Activated CD4-positive, CD25-positive, alpha-beta regulatory T cell (primary cell): ENCODE measurements around the gene RAPGEF5.

Experiments
- DNase-seq, 4 experiments: peaks; one replicate each; lab custom pipeline; 2025; lab: John Stamatoyannopoulos, UW

The RAPGEF5 gene

DNA sequence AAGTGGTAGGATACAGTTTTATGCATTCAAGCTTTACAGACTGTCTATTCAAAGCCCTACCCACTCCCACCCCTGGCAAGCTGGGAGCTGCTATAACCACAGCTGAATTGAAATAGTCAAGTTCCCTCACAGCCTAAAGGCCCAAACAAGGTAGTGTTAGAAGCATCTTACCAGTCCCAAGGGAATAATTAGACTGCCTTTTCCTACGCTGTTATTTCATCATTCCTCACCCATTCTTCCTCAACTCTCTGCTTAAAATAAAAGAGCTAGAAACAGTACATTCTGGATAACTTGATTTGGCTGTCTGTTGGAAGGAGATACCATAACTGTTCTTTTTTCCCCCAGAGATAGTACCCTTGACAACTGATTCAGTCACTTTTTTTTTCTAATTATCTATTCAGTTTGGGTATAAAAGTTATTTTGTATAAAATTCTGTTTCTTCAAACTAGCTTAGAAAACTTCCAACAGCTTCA, 54.0 kb downstream of the RAPGEF5 start:
- no peak for DNase-seq

DNA sequence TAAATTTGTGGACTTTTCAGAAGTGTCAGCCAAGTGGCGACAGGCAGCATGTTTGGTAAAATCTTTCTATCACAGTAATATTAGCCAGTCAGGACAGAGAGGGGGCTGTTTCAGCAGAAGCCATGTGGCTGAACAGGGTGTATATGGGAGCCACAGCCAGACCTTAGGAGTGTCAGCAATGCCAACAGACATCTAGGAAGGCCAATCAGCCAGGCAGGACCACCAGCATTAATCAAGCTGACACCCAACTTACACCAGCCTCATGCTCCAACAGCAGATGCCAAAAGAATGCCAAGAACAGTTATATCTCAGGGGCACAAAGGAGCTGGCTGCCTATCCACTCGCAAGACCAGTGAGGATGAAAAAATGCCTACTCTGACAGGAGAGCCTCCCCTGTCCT, 54.8 kb downstream of the RAPGEF5 start:
- DNase-seq = no peak

DNA sequence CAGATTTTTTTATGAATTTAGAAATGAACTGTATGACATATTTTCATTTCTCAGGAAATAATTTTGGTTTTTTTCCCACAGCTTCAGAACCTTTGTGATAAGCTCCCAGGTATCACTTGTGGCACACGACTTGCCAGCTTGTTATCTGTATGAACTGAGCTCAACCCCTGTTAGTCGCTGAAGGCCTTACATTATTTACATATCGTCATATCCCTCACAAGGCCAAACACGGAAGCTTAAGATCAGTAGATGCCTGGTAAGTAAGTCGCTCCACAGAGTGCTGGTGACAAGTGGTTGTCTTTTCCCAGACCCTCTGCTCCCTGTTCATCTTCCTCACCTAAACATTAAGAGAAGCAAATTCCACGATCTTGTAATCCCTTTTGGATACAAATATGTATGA, 55.2 kb downstream of the RAPGEF5 start:
- no peak for DNase-seq

DNA sequence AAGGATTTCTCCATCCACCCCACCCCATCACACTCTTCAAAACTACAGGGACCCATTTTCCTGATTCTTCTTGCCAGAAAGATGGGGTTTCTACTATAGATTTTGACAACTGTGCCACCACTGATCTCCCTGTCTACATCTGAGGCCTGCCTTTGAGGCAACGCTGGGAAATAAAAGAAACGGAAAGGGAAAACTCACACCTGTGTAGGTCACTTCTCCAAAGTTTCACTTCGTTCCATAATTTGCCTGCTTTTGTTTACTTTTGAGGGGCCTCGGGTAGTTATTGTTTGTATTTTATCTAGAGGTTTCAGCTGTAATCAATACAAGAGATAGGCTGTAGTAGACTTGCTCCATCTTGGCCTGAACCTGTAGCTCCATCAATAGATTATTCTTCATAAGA, 56.1 kb downstream of the RAPGEF5 start:
- no peak for DNase-seq

DNA sequence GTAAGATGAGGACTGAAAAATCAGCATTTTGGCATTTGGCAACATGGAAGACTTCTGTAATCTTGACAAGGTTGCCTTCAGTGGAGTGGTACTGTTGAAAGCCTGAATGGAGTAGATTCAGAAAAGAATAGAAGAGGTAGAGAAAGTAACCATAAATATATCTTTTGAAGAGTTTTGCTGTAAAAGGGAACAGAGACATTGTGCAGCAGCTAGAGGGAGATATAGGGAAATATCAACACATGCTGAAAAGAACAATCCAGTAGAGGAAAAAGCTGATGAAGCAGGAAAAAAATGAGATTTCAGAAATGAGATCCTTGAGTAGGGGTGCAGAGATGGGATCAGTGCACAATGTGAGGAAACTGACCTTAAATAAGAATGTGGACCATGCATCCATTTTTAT, 60.0 kb downstream of the RAPGEF5 start:
- DNase-seq = no peak

DNA sequence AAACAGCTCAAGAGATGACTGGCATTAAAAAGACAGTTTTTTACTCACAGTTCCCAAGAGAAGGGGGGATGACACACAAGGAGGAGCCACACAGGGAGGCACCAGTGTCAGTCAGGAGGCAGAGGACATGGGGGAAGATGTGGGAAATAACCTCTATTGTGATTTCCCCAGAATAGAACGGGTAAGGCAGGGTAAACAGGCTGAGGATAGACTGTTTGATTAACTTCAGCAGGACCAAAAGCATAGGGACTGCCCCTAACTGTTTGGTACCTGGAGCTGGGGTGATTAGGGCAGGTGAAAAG, 60.7 kb downstream of the RAPGEF5 start:
- DNase-seq = no peak

DNA sequence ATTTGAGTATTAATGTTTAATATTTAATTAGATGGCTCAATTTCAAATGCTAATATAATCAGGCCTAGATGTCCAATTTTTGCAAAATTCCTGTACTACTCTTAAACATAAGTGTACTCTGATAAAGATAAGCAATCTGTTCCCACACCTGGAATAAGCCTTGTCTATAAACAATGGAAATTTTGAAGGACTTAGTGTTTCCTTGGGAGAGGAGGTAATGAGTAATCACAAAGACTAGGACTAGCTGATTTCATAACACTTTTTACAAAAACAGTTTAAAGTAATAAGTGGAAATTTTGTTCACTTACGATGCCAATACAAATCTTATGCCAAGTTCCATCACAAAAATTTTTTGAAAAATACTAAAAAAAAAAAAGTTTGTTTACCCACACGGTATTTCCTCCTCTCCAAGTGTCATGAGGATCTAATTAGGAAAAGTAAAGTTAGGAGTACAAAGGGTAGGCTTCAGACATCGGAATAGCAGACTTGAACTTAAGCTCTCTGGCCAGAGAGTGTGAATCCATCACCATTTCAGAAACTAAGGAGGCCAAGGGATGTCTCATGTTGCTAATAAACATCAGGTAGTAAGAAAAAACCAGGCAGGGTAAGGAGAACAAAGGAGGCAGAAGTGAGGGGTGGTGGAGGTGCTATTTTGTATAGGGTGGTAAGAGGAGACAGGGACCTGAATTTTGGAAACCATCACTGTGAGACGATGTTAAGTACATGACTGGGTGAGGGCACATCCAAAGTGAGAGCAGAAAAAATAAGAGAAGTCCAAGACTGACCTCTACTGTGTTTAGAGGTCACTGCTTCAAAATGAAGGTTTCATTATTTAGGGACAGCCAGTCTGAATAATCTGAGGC, 61.3 kb downstream of the RAPGEF5 start:
- DNase-seq = no peak

DNA sequence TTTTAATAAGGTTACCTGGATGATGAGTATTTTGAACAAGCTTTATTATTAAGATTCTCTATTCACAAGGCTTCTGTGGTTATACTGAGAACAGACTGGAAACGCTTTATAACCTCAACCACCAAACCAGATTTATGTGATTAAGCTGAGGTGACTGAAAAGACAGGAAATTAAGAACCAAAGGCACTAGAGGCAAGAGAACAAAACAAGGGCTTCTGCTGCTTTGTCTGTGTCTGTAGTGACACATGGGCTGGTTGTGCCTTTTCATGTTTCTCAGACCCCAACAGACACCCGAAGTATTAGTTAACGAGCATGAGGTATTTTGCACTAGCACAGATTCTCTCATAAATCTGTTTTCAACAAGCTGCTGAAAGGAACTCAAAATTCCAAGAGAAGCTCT, 64.4 kb downstream of the RAPGEF5 start:
- no peak for DNase-seq

DNA sequence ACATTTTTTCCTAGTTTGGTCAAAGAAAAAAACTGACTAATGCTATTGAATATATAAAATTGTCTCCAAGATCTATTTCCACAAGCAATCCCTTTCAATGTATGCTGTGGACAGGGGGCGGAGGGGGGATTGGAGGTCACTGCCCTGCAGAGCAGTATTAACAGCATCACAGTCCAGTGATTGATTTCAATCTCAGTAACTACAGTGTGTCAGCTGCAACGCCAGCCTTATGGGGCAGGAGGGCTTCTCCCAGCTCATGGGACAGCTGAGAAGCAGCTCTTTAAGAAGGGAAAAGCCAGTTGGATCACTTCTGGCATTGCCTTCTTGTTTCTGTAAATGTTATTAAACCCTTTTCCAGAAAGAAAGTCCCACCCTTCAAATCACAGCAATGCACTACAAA, 65.0 kb downstream of the RAPGEF5 start:
- DNase-seq = no peak

DNA sequence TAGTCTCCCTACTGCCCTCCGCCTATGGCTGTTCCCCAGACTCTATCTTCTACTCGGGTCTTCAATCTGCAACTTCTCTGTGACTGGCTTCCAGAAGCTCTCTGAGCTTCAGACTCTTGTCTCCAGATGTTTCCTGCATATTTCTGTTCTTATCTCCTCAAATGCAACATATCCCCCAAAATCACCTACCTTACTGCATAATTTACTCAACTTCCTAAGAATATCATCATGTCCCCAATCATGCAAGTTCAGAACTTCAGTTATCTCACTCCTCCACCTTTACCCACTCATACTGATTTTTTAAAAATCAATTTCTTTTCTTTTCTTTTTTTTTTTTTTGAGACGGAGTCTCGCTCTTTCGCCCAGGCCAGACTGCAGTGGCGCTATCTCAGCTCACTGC, 68.8 kb downstream of the RAPGEF5 start:
- no peak for DNase-seq

DNA sequence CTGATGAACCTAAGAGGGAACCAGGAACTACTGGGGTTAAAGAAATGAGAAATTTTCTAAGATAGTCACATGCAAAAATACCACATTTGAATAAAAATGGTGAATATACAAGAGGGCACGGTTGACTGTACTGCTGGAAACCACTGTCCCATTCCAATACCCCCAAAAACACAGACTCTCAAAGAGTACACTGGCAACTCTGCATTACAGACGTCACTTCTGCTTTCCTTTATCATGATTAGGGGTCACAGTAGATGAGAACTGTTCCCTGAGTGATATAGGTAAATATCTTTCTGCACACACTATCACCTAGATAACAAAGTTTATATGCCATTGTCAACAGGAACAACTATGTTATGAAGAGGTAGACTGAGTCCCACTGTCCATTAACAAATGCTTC, 69.5 kb downstream of the RAPGEF5 start:
- DNase-seq = no peak

DNA sequence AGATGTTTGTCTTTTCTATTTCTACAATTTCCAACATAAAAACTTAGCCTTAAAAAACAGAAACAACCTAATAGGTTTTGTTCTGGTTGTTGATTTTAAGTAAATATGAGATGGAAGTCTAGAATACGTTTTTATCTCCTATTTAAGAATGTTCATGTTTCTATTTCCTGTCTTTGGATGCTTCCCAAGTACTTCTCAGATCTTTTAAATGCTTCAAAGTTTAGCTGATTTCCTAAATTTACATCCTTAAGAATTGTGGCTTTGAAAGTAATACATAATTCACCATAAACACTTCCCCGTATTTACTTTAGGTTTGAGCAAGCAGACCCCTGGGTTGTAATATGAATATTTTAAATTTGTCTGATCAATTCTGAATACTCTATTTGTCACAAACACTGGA, 70.5 kb downstream of the RAPGEF5 start:
- no peak for DNase-seq

DNA sequence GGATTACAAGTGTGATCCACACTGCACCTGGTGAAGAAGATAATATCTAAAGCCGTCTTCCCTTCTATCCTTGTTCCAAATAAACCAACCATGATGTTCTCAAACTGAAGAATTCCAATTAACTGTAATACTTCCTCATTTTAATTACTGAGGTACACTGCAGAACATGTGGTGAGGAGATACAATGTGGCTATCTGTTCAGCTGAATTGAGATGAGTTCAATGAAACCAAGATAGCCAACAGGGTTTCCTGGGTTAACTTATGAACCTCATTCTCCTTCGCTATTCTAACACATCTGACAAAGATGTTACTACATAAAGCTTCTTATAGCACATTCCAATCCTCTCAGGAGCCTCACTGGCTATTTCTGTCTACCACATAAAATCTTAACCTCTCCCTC, 75.5 kb downstream of the RAPGEF5 start:
- DNase-seq = no peak

DNA sequence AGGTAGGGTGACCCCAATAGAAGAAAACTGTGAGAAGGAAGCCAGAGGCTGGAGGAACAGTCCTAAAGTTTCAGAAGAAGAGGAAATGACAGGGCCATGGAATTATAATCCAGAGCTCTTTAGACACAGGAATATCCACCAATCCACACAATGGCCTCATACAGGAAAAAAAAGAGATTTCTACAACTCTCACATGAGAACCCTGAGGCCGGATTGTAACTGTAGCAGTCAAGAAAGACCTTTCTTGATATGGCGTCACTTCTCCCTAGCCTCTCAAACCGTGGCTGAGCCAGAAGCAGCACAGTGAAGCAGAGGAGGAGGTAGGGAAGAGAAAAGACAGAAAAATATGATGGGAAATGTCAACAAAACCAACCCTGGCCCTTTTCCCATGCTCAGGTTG, 76.9 kb downstream of the RAPGEF5 start:
- DNase-seq = no peak

DNA sequence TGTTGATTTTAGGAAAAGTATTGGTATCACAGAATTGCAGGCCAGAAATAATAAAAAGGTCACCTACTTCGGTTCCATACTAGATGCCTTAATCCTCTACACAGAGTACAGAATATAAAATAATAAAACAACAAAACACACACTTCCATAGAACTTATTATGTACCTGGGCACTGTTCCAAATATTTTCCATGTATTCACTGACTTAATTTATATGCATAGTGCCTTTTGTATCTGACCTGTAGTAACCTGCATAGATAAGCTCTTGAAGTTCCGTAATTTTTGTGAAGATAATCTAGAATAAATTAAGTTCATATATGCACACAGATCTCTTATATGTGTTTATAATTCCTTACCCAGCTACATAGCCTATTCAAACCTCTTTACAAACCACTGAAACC, 78.3 kb downstream of the RAPGEF5 start:
- DNase-seq = no peak

DNA sequence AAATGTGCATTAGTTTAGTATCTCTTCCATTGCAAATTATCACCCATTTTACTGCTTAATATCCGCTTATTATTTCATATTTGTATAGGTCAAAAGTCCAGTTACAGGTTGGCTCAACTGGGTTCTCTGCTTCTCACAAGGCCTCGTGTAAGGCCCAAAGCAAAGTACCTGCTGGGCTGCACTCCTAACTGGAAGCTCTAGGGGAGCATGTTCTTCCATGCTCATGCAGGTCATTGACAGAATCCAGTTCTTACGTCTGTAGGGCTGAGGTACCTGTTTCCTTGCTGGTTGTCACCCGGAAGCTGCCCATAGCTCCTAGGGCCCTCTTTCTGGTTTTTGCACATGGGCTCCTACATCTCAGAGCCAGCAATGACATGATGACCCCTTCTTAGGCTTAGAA, 79.6 kb downstream of the RAPGEF5 start:
- no peak for DNase-seq

DNA sequence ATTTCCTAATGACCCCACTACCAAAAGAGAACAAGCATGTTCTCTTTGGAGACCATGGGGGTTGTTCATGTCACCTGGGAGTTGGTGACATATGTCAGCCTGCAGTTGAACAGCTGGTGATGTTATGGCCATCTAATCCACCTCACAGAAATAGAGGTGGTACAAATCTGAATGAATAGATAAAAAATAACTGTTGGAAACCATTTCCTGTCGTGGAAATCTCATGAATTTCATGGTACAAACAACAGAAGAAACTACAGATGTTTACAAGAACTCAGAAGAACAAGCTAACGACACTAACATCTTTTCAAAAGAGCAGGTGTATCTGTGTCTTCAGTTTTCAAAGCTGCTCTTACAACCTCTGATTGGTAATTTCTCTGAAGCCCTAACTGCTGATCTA, 81.3 kb downstream of the RAPGEF5 start:
- DNase-seq = no peak

DNA sequence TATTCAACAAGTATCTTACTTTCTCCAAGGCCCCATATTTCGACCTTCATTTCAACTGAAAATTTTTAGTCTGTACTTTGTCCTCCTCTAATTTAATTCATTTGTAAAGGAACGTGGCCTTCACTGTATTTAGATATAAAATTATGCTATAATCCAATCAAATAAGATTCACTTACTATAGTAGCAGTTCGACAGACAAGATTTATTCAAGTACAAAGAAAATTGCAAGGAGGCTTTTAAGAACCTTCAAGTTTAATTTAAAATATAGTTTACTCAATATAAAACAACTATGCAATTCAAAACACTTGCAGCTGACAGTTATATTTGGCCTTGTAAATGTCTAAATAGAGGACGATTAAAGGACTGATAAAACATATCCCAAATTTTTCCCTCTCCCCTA, 85.6 kb downstream of the RAPGEF5 start:
- no peak for DNase-seq

DNA sequence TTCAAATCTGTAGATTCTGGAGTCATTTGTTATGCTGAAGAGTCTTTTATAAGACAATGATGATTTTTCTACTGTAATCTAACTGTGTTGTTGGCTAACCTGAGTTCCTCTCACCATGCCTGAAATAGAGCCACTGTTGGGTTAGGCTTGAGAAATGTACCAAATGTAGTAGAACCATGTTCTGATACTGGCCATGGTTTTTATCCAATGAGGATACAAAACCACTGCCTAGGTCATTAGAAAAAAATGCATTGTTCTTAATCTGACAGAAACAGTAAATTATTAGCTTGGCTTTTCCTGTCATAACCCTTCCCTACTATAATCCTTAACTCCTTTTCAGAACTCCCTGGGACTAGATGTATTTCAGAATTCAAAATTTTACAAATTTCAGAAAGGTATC, 86.6 kb downstream of the RAPGEF5 start:
- DNase-seq = no peak

DNA sequence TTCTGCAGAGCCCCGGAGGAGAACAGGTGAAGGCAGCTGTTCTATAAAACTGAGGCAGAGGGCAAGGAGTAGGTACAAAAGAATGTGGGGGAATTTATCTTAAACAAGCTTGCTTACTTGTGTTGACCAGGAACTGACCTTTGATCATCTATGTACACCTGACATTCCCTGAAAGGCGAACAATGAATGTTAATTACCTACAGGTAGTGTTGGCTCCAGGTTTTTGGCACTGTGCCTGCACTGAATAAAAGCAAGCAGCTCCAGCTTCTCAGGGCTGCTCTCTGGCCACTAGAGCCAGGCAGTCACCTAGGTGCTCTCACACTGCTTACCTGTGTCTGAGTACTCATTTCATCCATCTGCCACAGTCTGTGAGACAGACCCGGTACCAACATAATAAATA, 87.0 kb downstream of the RAPGEF5 start:
- no peak for DNase-seq

DNA sequence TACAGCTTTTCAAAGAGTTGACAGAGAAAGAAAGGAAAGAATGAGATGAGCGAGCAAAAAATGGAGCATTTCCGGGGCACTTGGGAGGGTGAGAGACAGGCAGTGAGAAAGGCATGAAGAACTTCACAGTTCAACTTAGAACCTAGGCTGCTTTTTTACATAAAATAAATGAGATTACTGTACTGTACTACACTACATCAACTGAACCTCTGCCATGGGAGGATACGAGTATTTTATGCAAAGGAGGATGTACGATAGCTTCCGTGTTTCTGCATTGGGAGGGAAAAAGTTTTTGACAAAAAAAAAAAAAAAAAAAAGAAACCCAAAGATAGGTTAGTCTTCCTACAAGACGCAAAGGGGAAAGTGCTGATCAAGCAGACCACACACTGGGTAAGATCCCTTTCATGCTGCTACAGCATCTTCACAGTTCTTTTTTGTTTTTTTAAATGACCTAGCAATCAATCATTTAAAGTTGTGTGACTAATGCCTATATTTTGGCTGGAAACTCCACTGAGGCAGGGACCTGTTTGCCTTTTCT, 88.0 kb downstream of the RAPGEF5 start:
- DNase-seq = no peak

DNA sequence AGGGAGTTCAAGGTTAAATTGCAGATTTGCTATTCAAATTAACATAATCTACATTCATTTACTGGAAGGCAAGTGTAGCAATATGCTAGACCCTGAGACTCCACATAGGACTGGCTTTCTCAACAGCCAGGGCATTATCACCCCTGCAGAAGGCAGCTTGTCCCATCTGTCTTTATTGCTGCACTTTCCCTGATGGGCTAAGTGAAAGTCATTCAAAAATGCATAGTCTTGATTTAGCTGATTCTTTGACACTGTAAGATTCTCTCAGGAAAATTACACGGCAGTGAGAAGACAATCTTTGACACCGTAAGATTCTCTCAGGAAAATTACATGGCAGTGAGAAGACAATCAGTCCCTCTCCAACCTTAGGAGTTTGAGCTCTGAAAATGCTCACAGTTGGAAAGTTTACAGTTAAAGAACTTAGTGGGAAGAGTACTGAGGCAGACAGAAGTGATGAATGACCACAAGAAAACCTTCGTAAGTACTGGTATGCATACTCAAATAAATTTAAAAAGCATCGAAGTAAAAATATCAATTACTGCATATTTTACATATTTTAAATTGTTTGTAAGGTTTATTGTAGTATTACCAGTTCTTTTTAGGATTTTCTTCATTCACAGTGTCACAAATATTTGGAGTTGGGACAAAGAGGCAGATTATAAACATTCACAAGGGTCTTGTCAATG, 88.9 kb downstream of the RAPGEF5 start:
- DNase-seq = no peak

DNA sequence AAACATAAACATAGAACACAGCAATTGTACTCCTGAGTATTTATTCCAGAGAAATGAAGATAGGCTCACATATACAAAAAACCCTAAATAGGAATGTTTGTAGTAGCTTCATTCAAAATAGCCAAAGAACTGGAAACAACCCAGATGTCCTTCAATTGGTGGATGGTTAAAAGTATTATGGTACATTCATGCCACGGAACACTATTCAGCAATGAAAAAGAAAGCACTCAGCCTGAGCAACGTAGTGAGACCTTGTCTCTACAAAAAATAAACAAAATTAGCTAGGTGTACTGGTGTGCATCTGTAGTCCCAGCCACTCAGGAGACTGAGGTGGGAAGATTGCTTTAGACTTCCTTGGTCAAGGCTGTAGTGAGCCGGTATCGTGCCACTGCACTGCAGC, 94.4 kb downstream of the RAPGEF5 start:
- no peak for DNase-seq
